HepG2 (cell line): ENCODE measurements around the gene SLC36A2. TPM values are rescaled to one million over a fixed set of nuclear protein-coding genes. Genes with fewer than 3 reads are reported as not detected.

Experiments used
- ATAC-seq: fragments of 200-7000 bp; cut with Tn5 transposase; 3 replicates; pipeline ENCODE4 v1.9.1; 2020; ENCODE audit warnings: mild to moderate bottlenecking, moderate library complexity
- BruUV-seq: library from RNA; stranded (reverse); fragments of 400-500 nt; replicated peaks from 2 replicates; lab custom pipeline; 2021; lab: Mats Ljungman, UMichigan
- CTCF ChIA-PET: fragments of 300-600 bp; formaldehyde crosslinking; extraction: SDS; loops from one replicate; lab custom pipeline; 2021; ENCODE audit warnings: low total read pairs, inconsistent platforms, low intra/inter-chr PET ratio; lab: Yijun Ruan, JAX
- POLR2A ChIA-PET: fragments of 350-600 bp; sonication (Branson Sonifier 250); formaldehyde crosslinking; loops from one replicate; lab custom pipeline; 2020; ENCODE audit warnings: antibody characterized with exemption, inconsistent platforms; lab: Yijun Ruan, JAX
- DNase-seq: peaks from one replicate; pipeline ENCODE4 v3.0.0-alpha.2; 2015; ENCODE audit warnings: low spot score
- FAIRE-seq: peaks from 3 replicates; lab custom pipeline; 2011; peaks lifted over from hg19 to GRCh38; lab: Jason Lieb, UNC
- H2AFZ ChIP-seq: one replicate; pipeline ENCODE4 v1.6.1; 2011; ENCODE audit warnings: low read length, inconsistent platforms
- H3K27ac ChIP-seq: fragments of 300-600 bp; 3 replicates; pipeline ENCODE4 v1.8.0; 2011; ENCODE audit warnings: mixed run types, mild to moderate bottlenecking, mixed read lengths, low read length, inconsistent platforms; ENCODE audit not compliant: insufficient read depth; ENCODE audit errors: extremely low read length
- H3K27me3 ChIP-seq, 2 experiments: fragments of 200-600 bp in 1 of 2; 2 replicates in 1 of 2; 3 replicates in 1 of 2; pipeline versions ENCODE4 v1.6.0 to v1.8.0; 2011; ENCODE audit warnings: low read length in 2 of 2, mild to moderate bottlenecking in 2 of 2, moderate library complexity in 2 of 2, inconsistent platforms in 1 of 2; ENCODE audit not compliant: insufficient read depth in 2 of 2, control insufficient read depth in 1 of 2
- H3K36me3 ChIP-seq, 2 experiments: fragments of 200-600 bp in 1 of 2; replicated peaks in 1 of 2; 2 replicates in 1 of 2; 3 replicates in 1 of 2; pipeline versions ENCODE4 v1.5.1 to v1.8.0; 2011; ENCODE audit warnings: low read length in 2 of 2, inconsistent platforms in 1 of 2; ENCODE audit not compliant: insufficient read depth in 2 of 2, control insufficient read depth in 1 of 2
- H3K4me1 ChIP-seq: 2 replicates; pipeline ENCODE4 v1.5.1; 2012; ENCODE audit warnings: low read length, inconsistent platforms; ENCODE audit not compliant: insufficient read depth
- H3K4me2 ChIP-seq: 2 replicates; pipeline ENCODE4 v1.6.0; 2011; ENCODE audit warnings: low read depth, low read length, inconsistent platforms
- H3K4me3 ChIP-seq, 3 experiments: fragments of 200-600 bp in 1 of 3; sonication (generic), shearing (Covaris generic) in 1 of 3; replicated peaks in 1 of 3; 2 replicates each; pipeline ENCODE4 v1.5.1; 2011 to 2016; ENCODE audit warnings: low read length in 3 of 3, inconsistent platforms in 2 of 3, low read depth in 2 of 3, mild to moderate bottlenecking in 2 of 3, control low read depth in 1 of 3, mixed read lengths in 1 of 3; ENCODE audit not compliant: insufficient read depth in 1 of 3
- H3K79me2 ChIP-seq: one replicate; pipeline ENCODE4 v1.6.1; 2011; ENCODE audit warnings: low read length, inconsistent platforms; ENCODE audit not compliant: insufficient read depth
- H3K9ac ChIP-seq: 2 replicates; pipeline ENCODE4 v1.6.0; 2011; ENCODE audit warnings: mild to moderate bottlenecking, low read depth, low read length, inconsistent platforms; ENCODE audit not compliant: insufficient read depth
- H3K9me3 ChIP-seq: 2 replicates; pipeline ENCODE4 v1.5.1; 2012; ENCODE audit warnings: mild to moderate bottlenecking, low read length
- H4K20me1 ChIP-seq: 2 replicates; pipeline ENCODE4 v1.6.0; 2011; ENCODE audit warnings: inconsistent platforms, mild to moderate bottlenecking, low read length, moderate library complexity; ENCODE audit not compliant: insufficient read depth
- ATF1 ChIP-seq: IDR thresholded peaks from 2 replicates; pipeline ENCODE4 v1.6.1; 2016; ENCODE audit warnings: mild to moderate bottlenecking, control low read depth
- ATRX ChIP-seq: sonication (generic); formaldehyde crosslinking; IDR thresholded peaks from 2 replicates; pipeline ENCODE4 v1.4.0; 2020; ENCODE audit warnings: missing genetic modification reagents, borderline replicate concordance
- CEBPZ ChIP-seq: IDR thresholded peaks from 2 replicates; pipeline ENCODE4 v1.6.1; 2012; ENCODE audit warnings: low read length, improper control_type of control experiment
- DR1 ChIP-seq: sonication (generic); formaldehyde crosslinking; IDR thresholded peaks from 2 replicates; pipeline ENCODE4 v1.8.0; 2021; ENCODE audit warnings: mild to moderate bottlenecking, missing genetic modification reagents, inconsistent platforms
- FOXA3 ChIP-seq: IDR thresholded peaks from 2 replicates; pipeline ENCODE4 v1.6.1; 2016; ENCODE audit warnings: missing genetic modification reagents, missing compliant biosample characterization
- HDAC6 ChIP-seq: fragments of 200-600 bp; sonication (generic); IDR thresholded peaks from 2 replicates; pipeline ENCODE4 v1.7.0; 2017; ENCODE audit warnings: mild to moderate bottlenecking, antibody characterized with exemption, low read length, low read depth
- LBX2 ChIP-seq: sonication (generic); formaldehyde crosslinking; IDR thresholded peaks from 2 replicates; pipeline ENCODE4 v1.5.0; 2020; ENCODE audit warnings: missing genetic modification reagents, mild to moderate bottlenecking, borderline replicate concordance
- MAFK ChIP-seq, 2 experiments: IDR thresholded peaks in 1 of 2; conservative IDR thresholded peaks in 1 of 2; 2 replicates each; pipeline ENCODE4 v1.6.1; 2011; ENCODE audit warnings: improper control_type of control experiment in 2 of 2, low read length in 2 of 2
- NR0B2 ChIP-seq: sonication (generic); formaldehyde crosslinking; IDR thresholded peaks from 2 replicates; pipeline ENCODE4 v1.4.0; 2020; ENCODE audit warnings: mild to moderate bottlenecking, missing genetic modification reagents
- PHF20 ChIP-seq: sonication (generic); formaldehyde crosslinking; IDR thresholded peaks from 2 replicates; pipeline ENCODE4 v1.5.0; 2020; ENCODE audit warnings: mild to moderate bottlenecking, missing genetic modification reagents
- SMARCC2 ChIP-seq: fragments of 450-650 bp; IDR thresholded peaks from 2 replicates; pipeline ENCODE4 v1.6.1; 2017; ENCODE audit warnings: antibody characterized with exemption, mild to moderate bottlenecking
- SMYD3 ChIP-seq: sonication (generic); formaldehyde crosslinking; IDR thresholded peaks from 2 replicates; pipeline ENCODE4 v1.8.1; 2023; ENCODE audit warnings: mild to moderate bottlenecking, missing genetic modification reagents
- TRIM24 ChIP-seq: sonication (generic); formaldehyde crosslinking; IDR thresholded peaks from 2 replicates; pipeline ENCODE4 v1.8.0; 2022; ENCODE audit warnings: mild to moderate bottlenecking, missing genetic modification reagents
- ZBTB26 ChIP-seq: IDR thresholded peaks from 2 replicates; pipeline ENCODE4 v1.6.1; 2016; ENCODE audit warnings: missing compliant biosample characterization, missing genetic modification reagents, borderline replicate concordance
- ZBTB43 ChIP-seq: sonication (generic); formaldehyde crosslinking; conservative IDR thresholded peaks from 2 replicates; pipeline ENCODE4 v1.4.0; 2020; ENCODE audit warnings: missing genetic modification reagents
- ZFAT ChIP-seq: sonication (generic); formaldehyde crosslinking; conservative IDR thresholded peaks from 2 replicates; pipeline ENCODE4 v1.8.1; 2023; ENCODE audit warnings: missing genetic modification reagents, inconsistent platforms
- ZNF354B ChIP-seq: sonication (generic); formaldehyde crosslinking; IDR thresholded peaks from 2 replicates; pipeline ENCODE4 v1.8.0; 2022; ENCODE audit warnings: mild to moderate bottlenecking, missing genetic modification reagents
- ZNF564 ChIP-seq: sonication (generic); formaldehyde crosslinking; IDR thresholded peaks from 2 replicates; pipeline ENCODE4 v1.8.1; 2023; ENCODE audit warnings: mild to moderate bottlenecking, missing genetic modification reagents
- ZNF678 ChIP-seq: sonication (generic); formaldehyde crosslinking; IDR thresholded peaks from 2 replicates; pipeline ENCODE4 v1.4.0; 2020; ENCODE audit warnings: mild to moderate bottlenecking, missing genetic modification reagents
- ZSCAN30 ChIP-seq: sonication (generic); formaldehyde crosslinking; IDR thresholded peaks from 2 replicates; pipeline ENCODE4 v1.5.0; 2020; ENCODE audit warnings: mild to moderate bottlenecking, missing genetic modification reagents
- WGBS: methylation state at CpG from one replicate; pipeline ENCODE4 v1.1.6; 2017; ENCODE audit warnings: low lambda C conversion rate; 5-methylcytosine and 5-hydroxymethylcytosine counted together
- in situ Hi-C: cut with HindIII; loops from 2 replicates; pipeline ENCODE4 v1.10.0; 2017; ENCODE audit warnings: low pct_unique_long_range_greater_than_20kb; ENCODE audit not compliant: extremely low pct_ligation_motif_present
- intact Hi-C: fragments of 100-400 bp; cut with micrococcal nuclease; formaldehyde crosslinking; loops from one replicate; pipeline ENCODE4 v1.10.0; 2022; ENCODE audit not compliant: unreplicated experiment
- polyA plus RNA-seq, 8 experiments: library from polyadenylated mRNA; depleted of rRNA in 3 of 8; stranded (reverse) in 7 of 8; unstranded in 1 of 8; fragments of >200 nt; fragmentation: Illumina TruSeq in 4 of 8; extraction: Trizol in 4 of 8; gene quantifications; 2 replicates each; pipeline versions ENCODE4 v1.2.1 to v1.2.3, GENCODE V29; 2011 to 2016; ENCODE audit warnings: low read depth in 4 of 8, missing spikeins in 1 of 8, mixed read lengths in 1 of 8; ENCODE audit not compliant: insufficient read depth in 1 of 8
- total RNA-seq, 5 experiments: library from RNA; depleted of rRNA; stranded (reverse); fragments of >200 nt; fragmentation: Illumina TruSeq; extraction: Trizol; gene quantifications; 2 replicates each; pipeline ENCODE4 v1.2.3, GENCODE V29; 2016; ENCODE audit warnings: low read depth in 1 of 5

SLC36A2 gene
- total and polyA plus RNA-seq, 2 of the 13 experiments (the other 11 are each of a cell fraction or from before 2014, with no cell fraction given) = 0.03 TPM; not detected in 1

GRCh38 chr5:151296974-151297373 lies 50.4 kb downstream of the SLC36A2 start (continued):
- TF ChIP-seq ZBTB43 (CRISPR knock-in tag) = no peak
- no peak for TF ChIP-seq ZFAT
- no peak for TF ChIP-seq DR1 (CRISPR knock-in tag)
- no peak for TF ChIP-seq HDAC6
- TF ChIP-seq MAFK (conservative IDR thresholded peaks at IDR 0.05 in 1 of 2, IDR thresholded peaks at IDR 0.05 in 1 of 2; ENCODE audit: low read length in 2 of 2) = no peak
- no peak for TF ChIP-seq ZBTB26 (CRISPR knock-in tag)
- no peak for TF ChIP-seq ZSCAN30

GRCh38 chr5:151296478-151296830 lies 50.9 kb downstream of the SLC36A2 start:
- Histone ChIP-seq H3K4me3 (no peak overlapping the region), H3K27me3 (0 out of 5 replicates have a peak, but pooled peaks cover 0 to 6% of the 10 kb centered on the region in 2 experiments), H3K9me3 (no peaks in the 10 kb centered on the region), H3K79me2 (no peaks in the 10 kb centered on the region), H3K4me1 (no peaks in the 10 kb centered on the region), H2AFZ (no peak overlapping the region), H3K36me3 (no peaks in the 10 kb centered on the region), H3K9ac (no peak overlapping the region), H3K4me2 (no peak overlapping the region), H3K27ac (no peak overlapping the region), H4K20me1 (no peaks in the 10 kb centered on the region)
- POLR2A ChIA-PET = no interaction called here
- intact Hi-C loops = no loop called here
- in situ Hi-C loops = no loop called here
- WGBS = 0% methylated on average over 1 of the region's 1 CpG
- ATAC-seq = no peak
- CTCF ChIA-PET = no interaction called here
- BruUV-seq = no TSS peak
- DNase-seq = no peak
- no peak for FAIRE-seq
- TF ChIP-seq LBX2 (no peak), NR0B2 (no peak), SMARCC2 (no peak), PHF20 (CRISPR knock-in tag) (no peak), ATF1 (no peak), FOXA3 (CRISPR knock-in tag) (no peak), SMYD3 (CRISPR knock-in tag) (no peak), ZNF678 (CRISPR knock-in tag) (no peak), ATRX (CRISPR knock-in tag) (no peak), TRIM24 (CRISPR knock-in tag) (no peak), ZNF564 (CRISPR knock-in tag) (no peak), CEBPZ (no peak), ZNF354B (CRISPR knock-in tag) (no peak)
